Skeletal muscle satellite cell (primary cell): ENCODE data around the gene GRIK3.

Source experiments
- H3K27me3 ChIP-seq: 2 replicates; pipeline ENCODE4 v1.7.0; 2013; ENCODE audit warnings: low read length; ENCODE audit not compliant: control insufficient read depth, insufficient read depth
- H3K36me3 ChIP-seq: 2 replicates; pipeline ENCODE4 v1.7.0; 2013; ENCODE audit warnings: mild to moderate bottlenecking, control low read depth, low read length; ENCODE audit not compliant: insufficient read depth
- H3K4me1 ChIP-seq: 2 replicates; pipeline ENCODE4 v1.7.0; 2013; ENCODE audit warnings: low read length; ENCODE audit not compliant: control insufficient read depth, insufficient read depth
- H3K4me2 ChIP-seq: 2 replicates; pipeline ENCODE4 v1.7.0; 2013; ENCODE audit warnings: mild to moderate bottlenecking, low read length
- H3K4me3 ChIP-seq: 2 replicates; pipeline ENCODE4 v1.7.0; 2013; ENCODE audit warnings: low read length
- H3K9ac ChIP-seq: 2 replicates; pipeline ENCODE4 v1.7.0; 2013; ENCODE audit warnings: mild to moderate bottlenecking, low read depth, low read length, moderate library complexity
- H3K9me3 ChIP-seq: replicated peaks from 2 replicates; pipeline ENCODE4 v1.7.0; 2013; ENCODE audit warnings: mild to moderate bottlenecking, control low read depth, low read length

The GRIK3 gene

DNA sequence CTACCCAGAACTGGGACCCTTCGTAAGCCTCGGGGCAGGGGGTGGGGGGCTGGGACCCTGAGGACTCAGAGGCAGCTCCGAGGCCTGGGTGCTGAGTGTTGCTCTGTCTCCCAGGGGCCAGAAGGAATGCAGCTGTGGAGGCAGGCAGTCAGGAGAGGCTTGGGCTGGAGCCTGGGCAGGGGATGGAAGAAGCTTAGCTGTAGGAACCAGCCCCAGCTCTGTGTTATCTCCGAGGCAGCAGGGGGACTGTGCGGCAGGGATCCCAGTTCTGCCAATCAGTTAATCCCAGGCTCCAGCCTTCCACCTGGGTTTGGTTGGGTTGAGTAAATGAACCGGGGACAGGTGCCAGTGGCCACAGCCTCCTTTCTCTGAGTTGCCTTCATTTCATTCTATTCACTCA lies 8.2 kb upstream of the GRIK3 start:
- H3K4me2 ChIP-seq = no peak overlapping the region
- no peak overlapping the region for H3K4me3 ChIP-seq
- no peaks in the 10 kb centered on the region for H3K9me3 ChIP-seq
- H3K36me3 ChIP-seq = no peaks in the 10 kb centered on the region
- peaks cover 3% of the 10 kb centered on the region for H3K27me3 ChIP-seq
- no peak overlapping the region for H3K9ac ChIP-seq
- H3K4me1 ChIP-seq = no peaks in the 10 kb centered on the region

DNA sequence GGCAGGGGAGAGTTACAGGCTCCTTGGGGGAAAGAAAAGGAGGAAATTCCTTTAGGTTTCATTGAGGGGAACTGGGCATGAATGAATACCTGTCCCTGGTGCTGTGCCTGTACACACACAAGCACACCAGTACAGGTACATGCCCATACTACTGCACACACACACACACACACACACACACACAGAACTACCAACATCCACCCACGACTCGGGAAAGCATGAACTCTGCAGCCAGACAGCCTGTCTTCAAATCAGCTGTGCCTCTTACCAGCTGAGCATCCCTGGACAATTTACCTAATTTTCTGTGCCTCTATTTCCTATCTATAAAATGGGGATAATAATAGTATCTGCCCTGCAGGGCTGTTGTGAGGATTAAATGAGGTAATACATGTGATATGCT lies 7.2 kb upstream of the GRIK3 start:
- no peak overlapping the region for H3K4me2 ChIP-seq
- H3K4me1 ChIP-seq = no peaks in the 10 kb centered on the region
- no peaks in the 10 kb centered on the region for H3K36me3 ChIP-seq
- no peak overlapping the region for H3K9ac ChIP-seq
- H3K9me3 ChIP-seq = no peaks in the 10 kb centered on the region
- no peak overlapping the region for H3K4me3 ChIP-seq
- H3K27me3 ChIP-seq = peaks cover 12% of the 10 kb centered on the region

DNA sequence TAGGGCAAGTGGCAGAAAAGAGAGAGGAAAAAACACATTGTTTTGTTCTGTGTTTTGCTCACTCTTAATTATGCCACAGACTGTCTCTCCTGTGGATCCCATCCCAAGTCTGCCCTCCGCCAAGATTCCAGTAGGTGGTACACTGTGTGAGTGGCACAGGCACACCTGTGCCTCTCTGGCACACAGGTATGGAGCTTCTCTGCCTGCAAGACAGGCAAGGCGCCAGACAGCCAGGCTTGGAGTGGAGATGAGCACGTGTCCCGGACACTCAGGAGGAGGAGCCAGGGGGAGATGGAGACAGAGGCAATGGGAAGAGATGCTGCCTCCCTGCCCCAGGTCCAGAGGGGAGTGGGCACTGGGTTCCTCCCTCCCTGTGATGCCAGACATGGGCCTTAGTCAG lies 6.5 kb upstream of the GRIK3 start:
- no peak overlapping the region for H3K4me3 ChIP-seq
- no peak overlapping the region for H3K4me2 ChIP-seq
- no peak overlapping the region for H3K9ac ChIP-seq
- no peaks in the 10 kb centered on the region for H3K36me3 ChIP-seq
- H3K9me3 ChIP-seq = no peaks in the 10 kb centered on the region
- H3K4me1 ChIP-seq = no peaks in the 10 kb centered on the region
- H3K27me3 ChIP-seq = peaks cover 19% of the 10 kb centered on the region

DNA sequence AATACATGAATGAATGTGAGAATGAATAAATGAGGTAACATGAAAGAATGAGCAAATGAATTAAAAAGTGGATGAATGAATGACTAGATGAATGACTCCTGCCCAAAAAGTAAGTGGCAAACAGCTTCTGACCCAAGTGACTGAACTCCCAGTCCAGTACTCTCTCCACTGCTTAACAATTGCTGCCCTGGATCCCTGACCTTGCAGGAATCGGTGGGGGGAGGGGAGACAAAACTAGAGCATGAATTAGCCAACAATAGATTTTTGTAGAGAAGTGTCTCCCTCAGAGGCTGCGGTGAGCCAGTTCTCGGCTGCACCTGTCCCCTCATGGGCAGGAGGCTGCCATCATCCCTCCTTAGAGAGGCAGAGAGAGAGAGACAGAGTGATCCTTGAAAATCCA lies 5.9 kb upstream of the GRIK3 start:
- Histone ChIP-seq H3K4me2 (no peak overlapping the region), H3K4me3 (no peak overlapping the region), H3K9ac (no peak overlapping the region), H3K4me1 (no peaks in the 10 kb centered on the region), H3K27me3 (peaks cover 24% of the 10 kb centered on the region), H3K36me3 (no peaks in the 10 kb centered on the region), H3K9me3 (no peaks in the 10 kb centered on the region)

DNA sequence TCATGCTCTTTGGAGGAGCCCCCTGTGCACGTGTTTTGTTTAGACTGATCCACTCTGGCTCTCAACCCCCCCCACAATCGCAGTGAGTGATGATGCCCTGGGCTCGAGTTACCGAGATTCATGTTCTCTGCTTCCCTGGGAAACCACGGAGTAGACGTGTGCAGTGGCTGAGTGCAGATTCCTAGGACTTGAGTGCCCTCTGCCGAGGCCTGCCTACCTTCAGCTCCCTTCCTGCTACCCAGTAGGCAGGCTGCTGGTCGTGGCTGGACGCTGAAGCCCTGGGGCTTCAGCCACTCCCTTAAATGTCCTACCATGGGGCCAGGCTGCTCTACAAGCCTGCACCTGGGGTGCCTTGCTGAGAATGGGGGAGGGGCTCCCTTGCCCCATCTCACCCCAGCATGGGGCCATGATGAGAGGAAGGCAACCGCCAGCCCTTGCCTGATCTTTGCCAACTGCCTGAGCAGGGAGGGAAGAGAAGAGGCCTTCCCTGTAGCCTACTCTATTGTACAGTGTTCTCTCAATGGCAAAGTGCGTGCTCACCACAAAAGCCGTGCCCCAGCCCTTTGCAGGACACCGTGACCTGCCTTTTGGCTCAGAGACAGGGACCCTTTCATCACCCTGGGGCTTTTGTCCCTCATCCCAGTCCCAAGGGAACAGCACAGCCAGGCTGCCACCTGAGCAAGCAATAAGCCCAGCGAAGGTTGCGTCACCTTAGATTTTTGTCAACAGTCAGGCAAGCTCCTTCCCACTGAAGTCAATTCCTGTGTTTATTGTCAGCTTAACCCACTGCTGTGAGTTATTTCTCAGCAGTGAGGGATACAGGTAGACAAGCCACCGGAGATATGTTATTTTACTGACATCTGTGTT lies 4.1 kb upstream of the GRIK3 start:
- Histone ChIP-seq H3K4me2 (no peak overlapping the region), H3K4me1 (no peaks in the 10 kb centered on the region), H3K27me3 (peaks cover 34% of the 10 kb centered on the region), H3K9ac (no peak overlapping the region), H3K36me3 (no peaks in the 10 kb centered on the region), H3K4me3 (no peak overlapping the region), H3K9me3 (no peaks in the 10 kb centered on the region)

DNA sequence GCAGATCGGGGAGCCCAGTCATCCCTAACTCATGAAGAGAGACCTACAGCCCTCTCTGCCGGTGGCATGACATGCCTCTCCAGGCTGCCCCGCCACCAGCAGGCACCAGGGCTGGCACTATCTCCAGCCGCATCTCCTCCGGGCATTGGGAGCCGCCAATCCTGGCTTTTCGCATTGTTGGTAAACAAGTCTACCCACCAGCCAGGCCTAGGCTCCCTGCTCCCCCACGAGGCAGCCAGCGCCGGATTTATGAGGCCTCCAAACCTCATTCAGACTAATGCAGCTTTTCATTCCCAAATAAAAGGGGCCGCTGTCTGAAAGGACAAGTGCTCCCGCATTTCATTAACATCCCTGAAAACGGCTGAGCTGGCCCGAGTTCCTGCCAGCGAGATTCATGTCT lies 3.4 kb upstream of the GRIK3 start:
- Histone ChIP-seq H3K27me3 (peaks cover 40% of the 10 kb centered on the region), H3K4me2 (no peak overlapping the region), H3K9me3 (no peaks in the 10 kb centered on the region), H3K9ac (no peak overlapping the region), H3K4me3 (no peak overlapping the region), H3K36me3 (no peaks in the 10 kb centered on the region), H3K4me1 (no peaks in the 10 kb centered on the region)

DNA sequence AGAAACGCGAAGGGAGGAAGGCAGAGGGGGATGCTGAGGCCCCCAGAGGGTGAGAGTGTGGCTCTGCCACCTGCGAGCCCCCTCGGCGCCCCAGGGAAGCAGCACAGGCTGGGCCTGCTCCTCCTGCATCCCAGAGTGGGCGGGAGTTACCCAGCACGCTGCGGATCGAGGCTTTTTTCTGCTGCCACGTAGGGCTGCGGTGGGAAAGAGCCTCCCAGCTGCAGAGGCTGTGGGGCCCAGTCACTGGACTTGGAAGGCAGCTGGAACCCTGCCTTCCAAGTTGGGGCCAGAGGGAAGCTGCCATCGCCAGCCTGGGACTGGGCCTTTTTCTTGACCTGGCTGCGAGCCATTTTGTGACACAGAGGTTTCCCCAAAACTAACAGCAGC lies 2.3 kb upstream of the GRIK3 start:
- no peaks in the 10 kb centered on the region for H3K4me1 ChIP-seq
- H3K27me3 ChIP-seq = peaks cover 50% of the 10 kb centered on the region
- no peaks in the 10 kb centered on the region for H3K36me3 ChIP-seq
- no peak overlapping the region for H3K4me2 ChIP-seq
- H3K9me3 ChIP-seq = no peaks in the 10 kb centered on the region
- no peak overlapping the region for H3K9ac ChIP-seq
- H3K4me3 ChIP-seq = no peak overlapping the region

DNA sequence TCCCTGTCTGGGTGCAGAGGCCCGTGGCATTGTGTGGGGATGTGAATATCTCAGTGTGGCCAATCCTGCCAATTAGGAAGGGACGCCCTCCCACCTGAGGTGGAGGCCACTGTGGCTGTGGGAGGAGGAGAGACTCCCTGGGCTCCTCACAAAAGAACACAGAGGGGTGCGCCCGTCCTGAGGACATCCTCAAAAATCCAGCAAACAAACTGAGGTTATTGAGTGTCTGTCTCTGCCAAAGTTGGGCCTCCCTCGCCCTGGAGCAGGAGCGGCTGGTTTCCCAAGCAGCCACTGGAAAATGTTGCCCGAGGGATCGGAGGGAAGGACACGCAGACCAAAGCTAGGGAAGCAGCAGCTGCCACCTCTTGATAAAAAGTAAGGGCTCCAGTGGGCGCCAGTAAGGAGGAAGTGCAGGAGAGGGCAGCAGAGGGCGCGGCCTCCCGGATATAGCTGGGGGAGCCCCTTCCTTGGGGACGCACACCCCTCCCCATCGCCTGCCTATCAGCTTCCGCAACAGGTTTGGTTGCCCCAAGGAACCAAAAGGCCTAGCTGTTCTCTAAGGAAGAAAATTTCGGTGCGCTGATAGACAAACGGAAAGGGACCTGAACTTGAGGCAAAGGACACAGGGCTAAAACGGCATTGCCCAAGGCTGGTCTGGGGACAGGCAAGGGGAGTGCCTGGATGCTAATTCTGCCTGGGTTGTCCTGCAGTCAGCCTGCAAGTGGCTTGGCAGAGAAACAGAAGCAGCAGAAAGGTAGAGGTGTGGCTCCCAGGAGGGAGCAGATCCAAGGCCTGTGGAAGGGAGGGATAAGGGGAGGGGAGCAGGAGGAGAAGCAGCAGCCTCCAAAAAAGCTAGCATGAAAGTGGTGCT lies 1.7 kb upstream of the GRIK3 start:
- H3K27me3 ChIP-seq = peaks cover 57% of the 10 kb centered on the region
- H3K9ac ChIP-seq = no peak overlapping the region

DNA sequence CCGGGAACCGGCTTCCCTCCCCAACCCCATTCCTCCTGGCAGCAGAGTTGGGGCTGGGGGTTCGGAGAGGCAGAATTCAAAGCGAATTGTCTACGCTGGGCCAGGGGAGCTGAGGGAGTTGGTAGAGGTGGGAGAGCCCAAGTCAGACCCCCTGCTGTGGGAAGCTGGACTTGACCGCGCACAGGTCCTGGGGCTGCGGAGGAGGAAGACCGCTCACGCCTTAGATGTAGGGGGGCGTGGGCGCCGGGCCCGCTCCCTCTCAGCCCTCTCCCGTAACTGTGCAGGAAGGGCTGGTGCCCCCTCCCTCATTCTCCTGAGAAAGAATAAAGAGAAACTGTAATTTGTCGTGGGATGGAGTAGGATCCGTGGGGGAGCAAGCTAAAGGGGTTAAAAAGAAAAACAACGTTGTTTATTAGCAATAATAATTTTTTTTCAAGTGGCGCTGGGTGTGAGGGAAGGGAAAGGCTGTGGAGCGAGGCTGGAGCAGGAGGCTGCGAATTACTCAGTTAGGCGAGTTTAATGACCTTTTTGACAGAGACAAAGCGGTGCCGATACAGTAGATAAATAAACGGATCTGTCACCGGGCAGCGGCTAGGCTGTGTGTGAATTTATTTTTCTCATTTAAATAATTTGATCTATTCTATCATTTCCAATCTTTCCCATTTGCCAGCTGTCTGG lies 838 bp upstream of the GRIK3 start:
- no peaks in the 10 kb centered on the region for H3K4me1 ChIP-seq
- peaks cover 60% of the 10 kb centered on the region for H3K27me3 ChIP-seq

More for the DNA sequence above, 1.7 kb upstream of the GRIK3 start:
- Histone ChIP-seq H3K4me2 (no peak overlapping the region), H3K4me3 (no peak overlapping the region), H3K4me1 (no peaks in the 10 kb centered on the region), H3K9me3 (no peaks in the 10 kb centered on the region), H3K36me3 (no peaks in the 10 kb centered on the region)

DNA sequence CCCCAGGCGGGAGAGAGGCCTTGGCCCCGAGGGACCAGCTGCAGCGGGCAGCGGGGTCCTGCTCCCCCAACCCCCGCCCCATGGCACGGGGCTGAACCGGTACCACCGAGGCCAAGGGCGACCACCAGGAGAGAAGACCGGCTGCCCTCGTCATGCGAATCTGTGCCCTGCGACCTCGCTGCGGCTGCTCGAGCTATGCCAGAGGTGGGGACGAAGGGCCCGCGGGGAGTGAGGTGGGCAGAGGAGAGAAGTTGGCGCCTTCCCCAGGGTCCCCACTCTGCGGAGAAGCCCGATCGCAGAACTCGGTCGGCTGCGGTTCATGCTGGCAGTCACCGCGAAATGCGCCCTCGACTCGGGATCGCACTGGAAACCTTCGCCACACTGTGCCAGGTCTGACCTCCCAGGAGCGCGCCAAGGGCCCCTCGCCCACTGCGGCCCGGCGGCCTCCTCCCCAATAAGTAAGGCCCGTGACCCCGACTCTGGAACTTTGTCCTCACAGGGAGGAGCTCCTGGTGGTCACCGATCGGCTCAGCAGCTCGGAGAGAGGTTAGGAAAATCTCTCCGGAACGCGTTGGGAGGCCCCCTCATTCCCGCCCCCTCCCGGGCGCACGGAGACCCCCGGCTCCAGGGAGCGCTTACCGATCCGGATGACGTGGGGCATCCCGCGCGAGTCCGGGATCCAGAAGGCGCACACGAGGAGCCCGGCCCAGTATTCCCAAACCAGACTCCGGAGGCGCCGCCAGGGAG lies 787 bp downstream of the GRIK3 start:
- Histone ChIP-seq H3K4me2 (no peak overlapping the region), H3K36me3 (no peaks in the 10 kb centered on the region), H3K4me1 (no peaks in the 10 kb centered on the region), H3K27me3 (peaks cover 60% of the 10 kb centered on the region), H3K9me3 (no peaks in the 10 kb centered on the region), H3K9ac (no peak overlapping the region), H3K4me3 (no peak overlapping the region)

More for the DNA sequence above, 838 bp upstream of the GRIK3 start:
- Histone ChIP-seq H3K4me3 (no peak overlapping the region), H3K9ac (no peak overlapping the region), H3K9me3 (no peaks in the 10 kb centered on the region), H3K36me3 (no peaks in the 10 kb centered on the region), H3K4me2 (no peak overlapping the region)
